ENCODE results near the gene CFAP92.

DNA sequence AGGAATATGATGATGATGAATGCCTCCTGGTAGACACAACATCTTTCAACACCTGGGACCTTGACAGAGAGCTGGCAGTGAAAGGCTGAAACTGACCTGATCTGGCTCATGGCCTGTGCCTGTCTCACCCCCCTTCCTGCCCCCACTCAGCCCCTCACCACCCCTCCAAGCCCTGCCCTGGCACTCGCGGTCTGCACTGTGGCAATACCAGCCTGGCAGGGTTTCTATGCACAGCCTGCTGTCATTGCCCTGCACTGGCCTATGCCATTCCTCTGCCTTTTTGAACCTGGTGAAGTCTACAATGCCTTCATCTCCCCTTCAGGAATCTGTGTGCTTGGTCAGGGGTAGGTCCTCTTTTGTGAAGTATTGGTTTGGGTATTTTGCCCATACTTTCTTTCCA is 58.0 kb downstream of the CFAP92 start:
- TF ChIP-seq POLR2A (IDR thresholded peaks at IDR 0.05): no peak
- no peak for TF ChIP-seq CTCF (IDR thresholded peaks at IDR 0.05)

All from breast epithelium (tissue), 3 donors.